Measurements from ENCODE around the gene GLT8D1.

GRCh38 chr3:52681596-52681995 lies 24.0 kb downstream of the GLT8D1 start:
- TF ChIP-seq CTCF (conservative IDR thresholded peaks at IDR 0.05; ENCODE audit: low read length) (no peak), EZH2phosphoT487 (IDR thresholded peaks at IDR 0.05; ENCODE audit: borderline replicate concordance, low read depth, low read length) (no peak)
